HepG2 (cell line): ENCODE results near the gene SLBP. TPM values are rescaled to one million over a fixed set of nuclear protein-coding genes. Genes with fewer than 3 reads are reported as not detected.
A peak's percentile ranks its signal among the peaks of the same experiment; 100 is the strongest.

ENCODE experiments used
- E2F5 ChIP-seq: sonication (generic); formaldehyde crosslinking; conservative IDR thresholded peaks from 2 replicates; pipeline ENCODE4 v1.4.0; 2020; ENCODE audit warnings: missing genetic modification reagents
- MBD4 ChIP-seq: IDR thresholded peaks from 2 replicates; pipeline ENCODE4 v1.6.1; 2012; ENCODE audit warnings: low read length, inconsistent platforms, borderline replicate concordance
- PHF21A ChIP-seq: sonication (generic); formaldehyde crosslinking; IDR thresholded peaks from 2 replicates; pipeline ENCODE4 v1.5.0; 2020; ENCODE audit warnings: mild to moderate bottlenecking, missing genetic modification reagents
- PHF8 ChIP-seq: sonication (generic); formaldehyde crosslinking; IDR thresholded peaks from 2 replicates; pipeline ENCODE4 v1.5.0; 2020; ENCODE audit warnings: missing genetic modification reagents
- SNAPC2 ChIP-seq: sonication (generic); formaldehyde crosslinking; IDR thresholded peaks from 2 replicates; pipeline ENCODE4 v1.8.1; 2022; ENCODE audit warnings: mild to moderate bottlenecking, missing genetic modification reagents
- SPEN ChIP-seq: sonication (generic); formaldehyde crosslinking; IDR thresholded peaks from 2 replicates; pipeline ENCODE4 v1.5.1; 2020; ENCODE audit warnings: low read depth, mild to moderate bottlenecking, missing genetic modification reagents
- TCF7L2 ChIP-seq: IDR thresholded peaks from 2 replicates; pipeline ENCODE4 v1.6.1; 2011; ENCODE audit warnings: mild to moderate bottlenecking, low read depth, low read length, moderate library complexity
- TRIM24 ChIP-seq: sonication (generic); formaldehyde crosslinking; IDR thresholded peaks from 2 replicates; pipeline ENCODE4 v1.8.0; 2022; ENCODE audit warnings: mild to moderate bottlenecking, missing genetic modification reagents
- TSC22D2 ChIP-seq: sonication (generic); formaldehyde crosslinking; IDR thresholded peaks from 2 replicates; pipeline ENCODE4 v1.5.1; 2020; ENCODE audit warnings: missing genetic modification reagents, mild to moderate bottlenecking, borderline replicate concordance
- ZBTB10 ChIP-seq: sonication (generic); formaldehyde crosslinking; IDR thresholded peaks from 2 replicates; pipeline ENCODE4 v1.4.0; 2020; ENCODE audit warnings: missing genetic modification reagents, borderline replicate concordance
- ZFAT ChIP-seq: sonication (generic); formaldehyde crosslinking; conservative IDR thresholded peaks from 2 replicates; pipeline ENCODE4 v1.8.1; 2023; ENCODE audit warnings: missing genetic modification reagents, inconsistent platforms
- ZNF510 ChIP-seq: sonication (generic); formaldehyde crosslinking; IDR thresholded peaks from 2 replicates; pipeline ENCODE4 v1.4.0; 2020; ENCODE audit warnings: low read depth, mild to moderate bottlenecking, missing genetic modification reagents
- ZNF724P ChIP-seq: sonication (generic); formaldehyde crosslinking; IDR thresholded peaks from 2 replicates; pipeline ENCODE4 v1.8.0; 2022; ENCODE audit warnings: missing genetic modification reagents, borderline replicate concordance
- ZNF740 ChIP-seq: sonication (generic); formaldehyde crosslinking; IDR thresholded peaks from 2 replicates; pipeline ENCODE4 v1.4.0; 2020; ENCODE audit warnings: missing genetic modification reagents
- ZNF839 ChIP-seq: sonication (generic); formaldehyde crosslinking; IDR thresholded peaks from 2 replicates; pipeline ENCODE4 v1.4.0; 2020; ENCODE audit warnings: missing genetic modification reagents, mild to moderate bottlenecking, borderline replicate concordance
- polyA plus RNA-seq, 8 experiments: library from polyadenylated mRNA; depleted of rRNA in 3 of 8; stranded (reverse) in 7 of 8; unstranded in 1 of 8; fragments of >200 nt; fragmentation: Illumina TruSeq in 4 of 8; extraction: Trizol in 4 of 8; gene quantifications; 2 replicates each; pipeline versions ENCODE4 v1.2.1 to v1.2.3, GENCODE V29; 2011 to 2016; ENCODE audit warnings: low read depth in 4 of 8, missing spikeins in 1 of 8, mixed read lengths in 1 of 8; ENCODE audit not compliant: insufficient read depth in 1 of 8
- total RNA-seq, 5 experiments: library from RNA; depleted of rRNA; stranded (reverse); fragments of >200 nt; fragmentation: Illumina TruSeq; extraction: Trizol; gene quantifications; 2 replicates each; pipeline ENCODE4 v1.2.3, GENCODE V29; 2016; ENCODE audit warnings: low read depth in 1 of 5
- TF ChIP-seq, protein P1 (sequence below), 2 experiments: sonication (generic) in 1 of 2; formaldehyde crosslinking in 1 of 2; IDR thresholded peaks; 2 replicates each; pipeline versions ENCODE4 v1.4.0 to v1.6.1; 2016 to 2020; ENCODE audit warnings: borderline replicate concordance in 1 of 2, low read depth in 1 of 2, mild to moderate bottlenecking in 1 of 2, missing genetic modification reagents in 1 of 2
- TF ChIP-seq, protein P2 (sequence below): IDR thresholded peaks from 2 replicates; pipeline ENCODE4 v1.6.1; 2016; ENCODE audit warnings: missing biosample characterization, missing genetic modification reagents, low read depth

SLBP gene
- total and polyA plus RNA-seq, 2 of the 13 experiments (the other 11 are each of a cell fraction or from before 2014, with no cell fraction given), result 43.9 to 104 TPM

DNA sequence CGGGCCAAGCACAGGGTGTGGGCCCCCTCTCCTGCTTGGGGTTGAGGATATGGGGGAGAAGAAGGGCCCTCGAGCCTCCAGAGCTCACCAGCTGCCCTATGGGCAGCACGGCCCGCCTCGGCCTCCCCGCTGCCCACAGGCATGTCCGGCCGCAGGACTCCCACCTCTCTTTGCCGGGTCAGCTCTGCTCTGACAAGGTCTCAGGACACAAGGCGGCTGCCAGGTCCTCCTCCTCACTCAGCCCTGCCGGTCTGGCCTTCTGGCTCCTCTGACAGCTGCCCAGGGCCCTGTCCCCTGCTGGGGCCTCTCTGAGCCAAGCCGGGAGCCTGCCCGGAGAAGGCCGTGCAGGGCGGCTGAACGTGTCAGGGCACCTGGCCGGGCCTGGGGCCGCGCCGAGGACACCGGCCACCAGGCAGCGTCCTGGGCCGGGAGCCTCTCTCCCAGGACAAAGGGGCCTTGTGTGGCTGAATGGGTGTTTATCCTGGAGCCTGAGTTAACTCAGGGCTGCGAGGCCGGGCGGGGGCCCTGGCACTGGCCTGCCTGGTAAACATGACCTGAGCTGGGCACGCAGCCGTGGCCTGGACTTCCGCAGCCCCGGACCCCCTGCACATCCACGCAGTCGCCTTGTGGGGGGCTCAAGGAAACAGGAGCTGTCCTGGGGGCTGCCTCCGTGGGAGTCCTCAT is 34.9 kb upstream of the SLBP start (continued):
- TF ChIP-seq SNAPC2 (CRISPR knock-in tag), result no peak
- no peak for TF ChIP-seq ZFAT (CRISPR knock-in tag)
- no peak for TF ChIP-seq MBD4
- no peak for TF ChIP-seq E2F5
- TF ChIP-seq, protein P1, sequence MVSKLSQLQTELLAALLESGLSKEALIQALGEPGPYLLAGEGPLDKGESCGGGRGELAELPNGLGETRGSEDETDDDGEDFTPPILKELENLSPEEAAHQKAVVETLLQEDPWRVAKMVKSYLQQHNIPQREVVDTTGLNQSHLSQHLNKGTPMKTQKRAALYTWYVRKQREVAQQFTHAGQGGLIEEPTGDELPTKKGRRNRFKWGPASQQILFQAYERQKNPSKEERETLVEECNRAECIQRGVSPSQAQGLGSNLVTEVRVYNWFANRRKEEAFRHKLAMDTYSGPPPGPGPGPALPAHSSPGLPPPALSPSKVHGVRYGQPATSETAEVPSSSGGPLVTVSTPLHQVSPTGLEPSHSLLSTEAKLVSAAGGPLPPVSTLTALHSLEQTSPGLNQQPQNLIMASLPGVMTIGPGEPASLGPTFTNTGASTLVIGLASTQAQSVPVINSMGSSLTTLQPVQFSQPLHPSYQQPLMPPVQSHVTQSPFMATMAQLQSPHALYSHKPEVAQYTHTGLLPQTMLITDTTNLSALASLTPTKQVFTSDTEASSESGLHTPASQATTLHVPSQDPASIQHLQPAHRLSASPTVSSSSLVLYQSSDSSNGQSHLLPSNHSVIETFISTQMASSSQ (IDR thresholded peaks at IDR 0.05; ENCODE audit: low read depth), result no peak
- TF ChIP-seq, protein P1 (CRISPR knock-in tag; IDR thresholded peaks at IDR 0.05; ENCODE audit: borderline replicate concordance), result peak; percentile 71; the same call in 1 of the 2 replicates
- no peak for TF ChIP-seq TCF7L2
- TF ChIP-seq ZNF510 (CRISPR knock-in tag), result no peak
- TF ChIP-seq ZNF740 (CRISPR knock-in tag), result 0 out of 2 replicates have a peak, but pooled peaks have one; percentile 52
- TF ChIP-seq TRIM24 (CRISPR knock-in tag), result no peak
- peak; percentile 49; the same call in 1 of the 2 replicates for TF ChIP-seq SPEN (CRISPR knock-in tag)
- peak; percentile 84 for TF ChIP-seq PHF21A
- TF ChIP-seq, protein P2, sequence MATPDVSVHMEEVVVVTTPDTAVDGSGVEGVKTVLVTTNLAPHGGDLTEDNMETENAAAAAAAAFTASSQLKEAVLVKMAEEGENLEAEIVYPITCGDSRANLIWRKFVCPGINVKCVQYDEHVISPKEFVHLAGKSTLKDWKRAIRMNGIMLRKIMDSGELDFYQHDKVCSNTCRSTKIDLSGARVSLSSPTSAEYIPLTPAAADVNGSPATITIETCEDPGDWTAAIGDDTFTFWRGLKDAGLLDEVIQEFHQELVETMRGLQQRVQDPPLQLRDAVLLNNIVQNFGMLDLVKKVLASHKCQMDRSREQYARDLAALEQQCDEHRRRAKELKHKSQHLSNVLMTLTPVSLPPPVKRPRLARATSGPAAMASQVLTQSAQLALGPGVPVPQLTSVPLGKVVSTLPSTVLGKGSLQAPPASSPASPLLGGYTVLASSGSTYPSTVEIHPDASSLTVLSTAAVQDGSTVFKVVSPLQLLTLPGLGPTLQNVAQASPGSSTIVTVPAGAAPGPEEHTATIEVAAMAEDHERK, result no peak
- TF ChIP-seq PHF8 (CRISPR knock-in tag), result peak; percentile 81
- TF ChIP-seq ZNF839 (CRISPR knock-in tag), result no peak
- TF ChIP-seq ZNF724P (CRISPR knock-in tag), result no peak
- no peak for TF ChIP-seq TSC22D2 (CRISPR knock-in tag)
- peak; percentile 70; the same call in 1 of the 2 replicates for TF ChIP-seq ZBTB10 (CRISPR knock-in tag)
